NOMO-1 treated with DMSO at 0.1 percent for 48 hours (cell line): ENCODE measurements around the gene COG2.
"Not testable (repeated sequence)": the region's sequence is repeated elsewhere in the genome, so short reads cannot be mapped to it uniquely, and the experiment has no call there.

Experiments used
- DNase-seq: peaks from one replicate; lab custom pipeline; 2025; ENCODE audit not compliant: unreplicated experiment; lab: John Stamatoyannopoulos, UW

Gene COG2

GRCh38 chr1:230713138-230713537 lies 70.9 kb downstream of the COG2 start:
- DNase-seq, result no peak

- DNase-seq, result no peak
These were observed 71.2 kb downstream of the COG2 start for GRCh38 chr1:230713547-230713914.

GRCh38 chr1:230713915-230714764 lies 71.9 kb downstream of the COG2 start, which contains the start of gene AGT:
Gene AGT, minus strand, starts transcription at chr1:230714122. Its CDS starts 3,299 bp downstream, at chr1:230710823.
- peak; percentile 62 for DNase-seq

- no peak for DNase-seq
These were observed 73.2 kb downstream of the COG2 start for GRCh38 chr1:230715510-230715909.

GRCh38 chr1:230716453-230716852 lies 74.2 kb downstream of the COG2 start:
- DNase-seq, result not testable (repeated sequence)

GRCh38 chr1:230717251-230717650 lies 75.0 kb downstream of the COG2 start:
- no peak for DNase-seq

- DNase-seq, result not testable (repeated sequence)
These were observed 79.7 kb downstream of the COG2 start for GRCh38 chr1:230721849-230722522.

- no peak for DNase-seq
These were observed 83.2 kb downstream of the COG2 start for GRCh38 chr1:230725256-230726012.

GRCh38 chr1:230728710-230729392 lies 86.6 kb downstream of the COG2 start:
- peak; percentile 48 for DNase-seq

- DNase-seq, result no peak
These were observed 88.7 kb downstream of the COG2 start for GRCh38 chr1:230730977-230731376.

- no peak for DNase-seq
These were observed 93.2 kb downstream of the COG2 start for GRCh38 chr1:230735447-230735846.

- peak; percentile 67 for DNase-seq
These were observed 95.5 kb downstream of the COG2 start for GRCh38 chr1:230737622-230738262.

GRCh38 chr1:230739564-230740290 lies 97.4 kb downstream of the COG2 start:
- no peak for DNase-seq
